DMS53 (cell line): Measurements from ENCODE around the gene FGFBP2.

Experiments used
- DNase-seq: peaks from one replicate; lab custom pipeline; 2025; lab: John Stamatoyannopoulos, UW

FGFBP2 gene

DNA sequence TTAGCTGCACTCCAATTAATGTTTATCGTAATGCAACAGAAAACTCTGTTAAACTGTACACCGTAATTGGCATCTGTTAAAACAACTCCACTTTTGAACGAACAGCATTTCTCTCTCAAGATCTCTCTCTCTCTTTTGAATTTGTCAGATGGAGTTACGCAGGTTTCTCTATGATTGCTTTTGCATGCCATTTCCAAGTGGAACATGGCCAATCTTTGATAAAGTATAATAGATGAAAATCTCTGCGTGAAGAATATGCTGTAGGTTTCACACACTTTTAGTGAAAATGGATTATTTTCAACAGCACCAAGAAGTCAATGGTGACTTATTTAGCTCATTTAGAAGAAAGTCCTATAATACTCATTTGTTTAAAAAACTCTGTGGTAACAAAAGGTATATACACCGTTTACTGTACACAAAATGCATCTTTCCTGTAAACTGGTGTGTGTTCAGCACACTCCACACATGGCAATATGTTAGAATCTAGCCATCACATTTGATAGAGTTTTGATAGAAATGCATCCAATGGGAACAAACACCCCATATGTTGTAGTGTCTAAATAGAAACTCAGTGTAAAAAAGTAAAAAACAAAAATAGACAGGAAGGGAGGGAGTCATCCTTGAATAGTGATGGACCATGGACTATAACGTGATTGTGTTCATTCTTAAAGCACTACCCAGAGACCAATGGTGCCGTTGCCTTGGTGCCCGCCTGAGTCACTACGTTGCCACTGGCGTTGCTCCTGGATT, 5.8 kb upstream of the FGFBP2 start:
- no peak for DNase-seq

DNA sequence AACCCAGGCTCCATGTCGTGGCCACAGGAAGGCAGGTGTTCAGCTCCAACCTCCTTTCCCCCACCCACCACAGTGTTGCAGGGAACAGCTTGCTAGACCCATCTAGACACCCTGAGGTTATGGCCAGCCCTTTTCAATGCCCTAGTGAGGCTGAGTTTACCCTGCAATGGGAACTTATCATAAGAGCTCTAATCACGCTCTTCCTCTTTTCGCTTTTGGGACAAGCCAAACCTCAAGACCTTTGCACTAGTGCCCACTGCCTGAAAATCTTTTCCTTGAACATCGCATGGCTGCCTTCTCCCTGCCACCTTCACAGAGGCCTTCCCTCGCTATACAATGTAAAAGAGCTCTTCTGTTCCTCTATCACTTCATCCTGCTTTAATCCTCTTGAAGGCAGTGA, 2.4 kb upstream of the FGFBP2 start:
- peak; percentile 62 for DNase-seq

DNA sequence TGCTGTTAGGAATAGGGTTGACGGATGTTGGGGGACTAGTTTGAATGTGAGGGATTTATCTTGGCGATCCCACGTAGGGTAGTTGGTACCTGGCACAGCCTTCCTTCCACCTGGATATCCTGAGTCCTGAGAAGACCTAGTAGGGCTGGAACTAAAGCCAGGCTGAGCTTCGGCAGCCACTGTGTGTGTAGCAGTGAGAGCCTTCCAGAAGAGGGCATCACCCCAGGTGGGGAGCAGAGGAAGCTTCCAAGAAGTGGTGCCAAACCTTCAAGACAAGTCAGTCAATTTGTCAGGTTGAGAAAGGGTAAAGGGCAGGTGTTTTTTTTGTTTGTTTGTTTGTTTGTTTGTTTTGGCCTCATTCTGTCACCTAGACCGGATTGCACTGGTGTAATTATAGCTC, 1.2 kb upstream of the FGFBP2 start:
- peak; percentile 55 for DNase-seq

DNA sequence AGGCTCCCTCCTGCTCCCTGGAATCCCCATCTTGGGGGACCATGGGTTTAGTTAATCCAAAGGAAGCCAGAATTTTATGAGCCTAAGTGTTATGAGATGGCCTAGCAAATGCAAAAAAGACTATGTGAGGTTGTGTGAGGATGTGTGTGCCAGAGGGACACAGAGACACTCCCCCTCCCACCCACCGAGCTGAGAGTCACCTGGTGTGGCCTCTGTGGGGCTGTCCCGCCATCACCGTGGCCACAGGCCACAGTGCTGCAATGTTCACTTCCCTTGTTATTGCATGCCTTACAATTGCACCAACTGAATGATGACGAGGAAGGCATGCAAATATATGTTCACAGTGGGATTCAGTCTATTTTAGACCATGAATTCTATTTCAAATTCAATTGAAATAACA, 601 bp upstream of the FGFBP2 start:
- DNase-seq = peak; percentile 30

DNA sequence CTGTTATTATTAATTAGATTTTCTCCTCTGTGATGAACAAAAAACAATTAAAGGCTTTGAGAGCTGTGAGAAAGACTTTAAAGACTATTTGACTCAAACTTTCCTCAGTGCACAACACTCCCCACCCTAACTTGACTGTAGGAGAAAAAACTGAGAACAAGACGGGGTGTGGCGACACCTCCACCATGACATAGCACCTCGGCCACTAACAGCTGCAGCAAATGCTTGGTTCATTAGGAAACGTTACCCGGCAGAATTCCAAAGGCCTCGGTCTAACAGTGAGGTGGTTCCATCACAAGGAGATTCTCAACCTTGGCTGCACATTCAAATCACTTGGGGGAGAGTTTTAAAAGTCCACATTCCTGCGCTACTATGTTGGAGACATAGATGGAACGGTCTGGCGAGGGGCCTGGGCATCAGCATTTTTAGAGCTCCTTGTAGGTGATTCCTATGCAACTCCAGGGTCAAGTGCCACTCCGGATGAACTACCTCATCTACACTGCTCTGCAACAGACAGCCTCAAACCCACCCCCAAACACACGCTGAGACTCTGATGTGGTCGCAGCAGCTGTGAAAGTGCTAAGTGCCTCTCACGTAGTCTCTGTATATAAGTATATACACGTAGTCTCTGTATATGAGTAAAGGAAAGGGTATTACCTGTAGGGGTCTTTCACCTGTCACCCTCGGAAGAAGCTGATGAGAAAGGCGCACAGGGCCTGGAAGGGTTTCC, 1.0 kb downstream of the FGFBP2 start:
- DNase-seq = no peak

DNA sequence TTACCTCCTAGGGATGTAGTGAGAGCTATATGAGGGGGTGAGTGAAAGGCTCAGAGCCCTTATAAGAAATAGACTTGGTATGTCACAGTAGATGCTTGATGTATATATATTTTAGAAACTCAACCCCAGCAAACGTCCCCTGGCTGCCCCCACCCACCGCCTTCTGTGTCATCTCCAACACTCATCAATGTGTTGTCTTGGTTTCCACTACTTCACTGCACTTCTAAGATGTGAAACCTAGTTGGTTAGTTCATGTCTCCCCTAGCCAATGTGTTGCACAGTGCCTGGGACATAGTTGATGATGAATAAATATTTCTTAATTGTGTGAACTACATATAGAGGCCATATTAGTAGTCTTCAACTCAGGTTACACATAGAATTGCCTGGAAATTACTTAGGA, 4.4 kb downstream of the FGFBP2 start:
- DNase-seq = no peak

DNA sequence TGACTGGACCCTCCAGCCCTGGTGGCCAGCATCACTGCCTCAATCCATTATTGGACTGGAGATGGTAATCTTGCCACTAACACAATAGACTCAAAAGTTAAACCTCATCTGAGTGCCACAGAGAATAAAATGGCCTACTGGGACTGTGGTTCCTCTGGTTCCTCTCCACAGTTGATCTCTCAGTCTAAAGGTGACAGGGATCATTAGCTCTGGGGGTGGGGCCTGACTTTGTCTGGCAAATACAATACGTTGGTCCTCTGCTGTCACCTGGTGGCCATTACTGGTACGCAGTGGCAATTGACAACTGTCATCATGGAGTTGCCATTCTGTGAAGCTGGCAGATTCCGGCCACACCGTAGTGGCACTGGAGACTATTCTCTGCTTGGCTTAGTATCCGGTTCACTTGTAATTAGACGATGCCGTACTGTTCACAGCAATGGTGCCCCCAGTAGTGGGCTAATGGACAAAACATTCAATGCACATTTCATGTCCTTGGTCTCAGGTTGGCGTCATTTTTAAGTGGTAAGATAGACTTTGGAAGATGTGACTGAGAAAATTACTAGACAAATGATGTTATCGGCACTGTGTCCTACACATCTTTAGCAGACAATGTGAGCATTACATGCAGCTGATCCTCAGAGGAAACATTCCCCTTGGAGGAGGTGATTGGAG, 6.7 kb downstream of the FGFBP2 start:
- peak; percentile 96 for DNase-seq

DNA sequence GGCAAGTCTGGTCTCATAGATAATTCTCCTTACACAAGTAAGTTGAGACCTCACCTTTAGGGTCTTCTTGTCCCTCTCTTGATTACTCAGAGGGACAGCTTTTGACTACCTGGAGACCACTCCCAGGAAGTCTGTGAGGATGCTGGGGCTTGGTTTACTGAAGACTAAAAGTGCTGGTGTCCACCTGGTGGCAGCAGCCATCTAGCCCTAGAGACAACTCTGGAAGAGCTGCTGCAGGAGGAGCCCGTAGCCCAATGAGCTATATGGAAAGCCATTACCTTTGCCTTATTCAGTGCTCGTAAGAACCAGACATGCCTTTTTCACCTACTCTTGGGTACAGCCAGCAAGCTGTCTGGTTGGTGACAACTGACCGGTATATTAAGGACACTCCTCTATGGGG, 7.3 kb downstream of the FGFBP2 start:
- peak; percentile 42 for DNase-seq

DNA sequence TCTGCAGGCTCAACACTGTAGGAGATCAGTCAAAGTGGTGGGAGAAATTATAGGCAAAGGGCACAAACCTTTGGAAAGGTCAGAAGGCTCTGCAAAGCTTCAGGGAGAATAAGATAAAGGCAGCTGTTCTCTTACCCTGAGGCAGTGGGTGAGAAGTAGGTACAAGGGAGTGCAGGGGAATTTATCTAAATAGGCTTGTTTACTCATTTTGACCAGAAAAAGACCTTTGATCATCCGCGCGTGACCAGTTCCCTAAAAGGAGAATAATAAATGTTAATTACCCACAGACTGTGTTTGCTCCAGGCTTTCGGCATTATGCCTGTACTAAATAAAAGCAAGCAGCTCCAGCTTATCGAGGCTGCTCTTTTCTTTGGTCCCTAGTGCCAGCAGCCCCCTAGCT, 9.3 kb downstream of the FGFBP2 start:
- no peak for DNase-seq

DNA sequence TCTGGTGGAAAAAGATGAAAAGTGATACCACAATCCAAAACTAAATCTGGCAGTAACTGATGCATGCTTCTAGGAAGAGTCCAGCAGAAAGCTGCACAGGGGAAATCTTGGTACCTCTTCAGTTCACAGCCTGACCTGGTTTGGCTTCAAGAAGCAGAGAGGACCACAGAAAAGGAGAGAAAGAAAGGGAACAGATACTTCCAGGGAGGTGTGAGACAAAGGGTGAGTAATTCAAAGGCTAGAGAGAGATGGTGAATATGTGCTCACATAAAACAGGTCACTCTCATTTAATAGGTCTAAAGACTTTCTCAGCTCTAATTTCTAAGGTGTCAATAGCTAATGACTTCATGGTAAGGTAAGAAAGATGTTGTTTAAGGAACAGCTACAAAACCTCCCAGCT, 11.2 kb downstream of the FGFBP2 start:
- DNase-seq = no peak

DNA sequence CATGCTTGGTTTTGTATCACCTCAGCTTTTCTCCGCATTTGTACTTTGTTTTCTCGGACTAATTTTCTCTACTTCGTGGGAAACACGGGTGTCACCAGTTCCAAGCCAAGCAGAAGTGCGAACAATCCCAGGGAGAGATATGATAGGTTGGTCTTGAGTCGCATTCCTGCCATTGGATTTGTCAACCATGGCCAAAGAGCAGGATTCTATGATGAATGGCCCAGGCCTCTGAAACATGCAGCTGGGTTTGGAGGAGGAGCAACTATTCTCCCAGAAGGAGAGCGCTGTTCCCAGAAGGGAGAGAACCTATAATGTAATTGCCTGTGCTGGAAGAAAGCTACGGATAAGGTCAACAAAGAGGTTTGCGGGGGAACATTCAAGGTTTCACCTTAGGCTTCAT, 14.1 kb downstream of the FGFBP2 start:
- no peak for DNase-seq

DNA sequence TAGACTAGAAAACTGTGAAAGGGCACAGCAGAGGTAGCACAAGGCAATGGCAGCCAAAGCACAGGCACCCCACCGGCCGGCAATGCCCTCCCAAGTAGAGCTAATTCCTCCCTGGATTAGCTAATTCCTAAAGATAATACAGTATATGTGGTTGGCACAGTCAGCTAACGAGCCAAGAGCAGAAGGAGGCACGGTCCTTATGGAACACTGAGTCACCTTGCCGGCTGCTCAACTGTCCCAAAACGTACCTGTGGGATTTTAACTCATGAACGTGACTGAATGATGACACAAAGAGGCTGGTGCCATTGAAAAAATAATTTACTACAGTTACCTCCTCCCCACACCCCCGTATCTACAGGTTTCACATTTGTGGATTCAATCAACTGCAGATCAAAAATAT, 15.3 kb downstream of the FGFBP2 start:
- DNase-seq = no peak

DNA sequence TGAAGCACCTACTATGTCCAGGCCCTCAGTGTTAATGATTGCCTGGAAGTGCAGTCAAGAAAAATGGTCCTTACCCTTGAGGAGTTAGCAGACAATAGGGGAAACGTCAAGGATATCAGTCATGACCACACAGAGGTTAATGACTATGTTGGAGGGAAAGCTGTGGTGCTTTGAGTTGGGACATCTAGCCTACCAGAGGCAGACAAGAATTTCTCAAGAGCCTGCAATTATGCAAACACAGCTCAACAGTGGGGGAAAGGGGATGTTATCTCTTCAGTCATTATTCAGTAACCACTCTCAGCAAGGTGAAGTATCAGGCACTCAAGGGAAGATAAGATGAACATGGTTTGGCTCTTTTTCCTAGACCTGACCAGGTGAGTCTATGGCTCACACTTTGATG, 17.5 kb downstream of the FGFBP2 start:
- DNase-seq = no peak

DNA sequence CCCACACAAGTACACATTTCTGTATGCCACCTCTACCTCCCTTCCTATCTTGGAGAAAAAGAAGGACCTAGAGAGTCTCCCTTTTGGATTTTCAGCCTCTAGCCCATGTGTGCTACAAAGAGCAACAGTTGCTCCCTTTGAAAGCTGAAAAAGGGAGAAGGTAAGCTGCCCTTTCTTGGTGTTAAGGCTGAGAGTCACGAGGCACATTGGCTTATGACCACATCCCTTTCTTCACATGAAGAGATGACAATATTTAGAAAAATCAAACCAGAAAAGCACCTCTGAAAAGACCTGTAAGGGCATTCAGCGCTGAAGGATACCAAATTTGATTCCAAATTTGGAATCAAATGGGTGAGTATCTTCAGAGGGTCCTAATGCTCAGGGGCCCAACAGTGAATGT, 18.1 kb downstream of the FGFBP2 start:
- DNase-seq = no peak

DNA sequence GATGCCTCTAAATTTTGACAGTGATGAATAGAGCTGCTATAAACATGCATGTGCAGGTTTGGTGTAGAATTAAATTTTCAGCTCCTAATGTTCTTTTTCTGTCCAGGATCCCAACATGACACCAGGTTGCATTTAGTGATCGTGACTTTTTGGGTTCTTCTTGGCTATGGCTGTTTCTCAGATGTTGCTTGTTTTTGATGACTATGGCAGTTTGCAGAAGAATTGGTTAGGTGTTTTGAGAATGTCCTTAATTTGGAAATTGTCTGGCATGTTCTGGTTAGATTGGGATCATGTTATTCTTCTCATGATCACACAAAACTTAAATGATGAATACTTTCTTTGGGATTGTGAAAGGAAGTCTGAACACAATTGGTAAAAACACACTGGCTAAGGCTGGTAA, 20.7 kb downstream of the FGFBP2 start:
- no peak for DNase-seq

DNA sequence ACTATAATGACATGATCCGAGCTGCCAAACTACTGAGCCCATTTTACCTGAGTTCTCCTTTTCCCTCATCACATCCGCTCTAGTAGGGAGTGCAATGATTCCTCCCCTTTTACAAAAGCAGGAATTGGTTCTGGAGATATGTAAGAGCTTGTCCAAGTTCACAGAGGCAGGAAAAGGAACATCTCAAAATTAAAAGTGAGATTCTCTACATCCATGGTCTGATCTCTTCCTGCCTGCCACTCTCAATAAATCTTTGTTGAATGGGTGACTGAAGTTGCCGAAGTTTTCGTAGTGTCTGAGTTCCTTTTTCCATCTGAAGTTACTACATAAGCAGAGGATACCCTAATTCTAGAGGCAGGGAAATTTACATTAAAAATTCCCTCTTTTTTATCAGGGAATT, 24.3 kb downstream of the FGFBP2 start, which contains the start of gene FGFBP1:
Gene FGFBP1, minus strand, starts transcription at position 101 of the 400 bp plus-strand sequence. CDS start 2,108 bp downstream, outside the sequence.
- no peak for DNase-seq

DNA sequence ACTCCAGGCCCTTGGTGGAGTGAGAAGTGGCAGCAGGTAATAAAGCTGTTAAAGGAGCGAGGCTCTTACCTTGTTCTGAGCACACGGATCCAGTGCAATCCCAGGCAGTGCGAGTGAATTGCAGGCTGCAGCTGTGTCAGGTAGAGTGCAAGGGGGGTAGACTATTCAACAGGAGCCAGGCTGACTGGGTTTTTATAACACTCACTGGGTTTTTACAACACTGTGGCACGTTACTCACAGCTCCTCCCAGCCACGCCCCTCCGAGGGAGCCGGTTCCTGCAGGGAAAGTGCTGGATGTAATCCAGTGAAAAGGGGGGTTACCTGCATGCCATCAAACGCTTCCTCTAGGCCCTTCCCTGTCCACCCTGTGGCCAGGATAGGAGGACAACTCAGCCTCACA, 24.8 kb downstream of the FGFBP2 start:
- peak; percentile 10 for DNase-seq

DNA sequence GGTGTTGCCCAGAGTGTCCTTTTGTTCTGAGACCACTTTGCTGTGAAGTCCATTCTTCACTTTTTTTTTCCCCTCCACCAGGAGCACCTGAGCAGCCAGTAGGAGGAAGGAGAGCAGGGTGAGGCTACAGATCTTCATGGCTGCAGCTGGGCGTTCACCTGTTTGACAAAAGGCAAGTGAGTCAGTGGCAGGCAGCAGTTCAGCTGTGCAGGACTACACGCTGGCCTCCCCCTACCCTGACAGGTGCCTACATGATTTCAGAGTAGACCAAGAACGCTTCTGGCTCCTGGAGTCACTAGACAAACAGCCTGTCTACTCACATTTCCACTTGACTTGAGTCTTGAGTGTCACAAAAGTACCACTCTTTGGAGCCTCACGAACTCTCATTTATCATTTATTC, 26.5 kb downstream of the FGFBP2 start:
- DNase-seq = peak; percentile 93

DNA sequence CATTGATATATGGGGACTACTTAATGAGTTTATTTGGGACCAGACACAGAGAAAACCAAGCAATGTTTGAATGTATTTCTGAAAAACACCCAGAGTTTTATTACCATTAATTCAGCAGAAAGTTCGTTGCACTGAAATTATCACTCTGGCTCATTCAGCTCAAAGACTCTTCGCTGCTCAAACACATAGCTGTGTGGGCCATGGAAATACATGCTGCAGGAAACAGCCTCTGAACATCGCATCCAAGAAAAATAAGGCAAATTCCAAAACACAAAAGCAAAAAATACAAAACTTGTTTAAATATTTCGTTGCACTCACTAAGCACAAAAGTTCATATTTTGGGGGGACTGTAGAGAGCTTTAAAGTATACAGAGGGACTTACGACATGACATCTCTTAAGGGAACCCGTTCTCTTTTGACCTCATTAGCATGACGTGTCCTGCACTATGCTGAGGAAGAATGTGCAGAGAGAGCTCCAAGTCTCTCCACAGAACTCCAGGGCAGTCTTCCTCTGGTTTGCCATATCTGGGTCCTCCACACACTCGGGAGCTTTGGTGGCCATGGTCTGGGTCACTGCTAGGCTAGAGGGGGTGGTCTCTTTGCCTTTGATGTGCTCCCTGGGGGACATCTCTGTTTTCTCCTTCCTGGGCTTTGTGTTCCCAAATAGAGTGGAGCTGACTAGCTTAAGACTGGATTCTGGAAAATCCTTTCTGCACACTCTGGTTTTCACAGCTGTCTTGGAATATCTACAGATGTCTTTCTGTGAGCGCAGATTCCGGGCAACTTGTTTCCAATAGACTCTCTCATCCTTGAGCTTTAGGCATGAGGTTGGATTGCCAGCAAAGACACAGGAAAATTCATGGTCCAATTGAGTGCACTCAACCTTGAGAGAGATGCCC, 27.2 kb downstream of the FGFBP2 start:
- no peak for DNase-seq

DNA sequence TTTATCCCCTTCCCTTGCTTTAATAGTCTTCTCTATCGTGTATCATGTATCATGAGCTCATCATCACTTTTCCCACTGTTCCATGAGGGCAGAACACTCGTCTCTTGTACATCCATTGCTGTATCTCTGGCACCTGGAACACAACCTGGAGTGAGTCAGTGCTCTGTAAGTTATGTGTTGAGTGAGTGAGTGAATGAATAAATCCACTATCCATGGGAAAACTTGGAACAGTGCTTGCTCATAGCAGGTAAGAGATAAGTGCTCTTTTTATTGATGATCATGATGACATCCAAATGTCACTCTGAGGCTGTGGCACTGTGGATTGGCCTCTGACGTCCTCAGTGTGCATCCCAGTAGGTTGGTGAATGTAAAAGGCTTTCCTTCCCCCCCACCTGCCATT, 28.7 kb downstream of the FGFBP2 start:
- no peak for DNase-seq

DNA sequence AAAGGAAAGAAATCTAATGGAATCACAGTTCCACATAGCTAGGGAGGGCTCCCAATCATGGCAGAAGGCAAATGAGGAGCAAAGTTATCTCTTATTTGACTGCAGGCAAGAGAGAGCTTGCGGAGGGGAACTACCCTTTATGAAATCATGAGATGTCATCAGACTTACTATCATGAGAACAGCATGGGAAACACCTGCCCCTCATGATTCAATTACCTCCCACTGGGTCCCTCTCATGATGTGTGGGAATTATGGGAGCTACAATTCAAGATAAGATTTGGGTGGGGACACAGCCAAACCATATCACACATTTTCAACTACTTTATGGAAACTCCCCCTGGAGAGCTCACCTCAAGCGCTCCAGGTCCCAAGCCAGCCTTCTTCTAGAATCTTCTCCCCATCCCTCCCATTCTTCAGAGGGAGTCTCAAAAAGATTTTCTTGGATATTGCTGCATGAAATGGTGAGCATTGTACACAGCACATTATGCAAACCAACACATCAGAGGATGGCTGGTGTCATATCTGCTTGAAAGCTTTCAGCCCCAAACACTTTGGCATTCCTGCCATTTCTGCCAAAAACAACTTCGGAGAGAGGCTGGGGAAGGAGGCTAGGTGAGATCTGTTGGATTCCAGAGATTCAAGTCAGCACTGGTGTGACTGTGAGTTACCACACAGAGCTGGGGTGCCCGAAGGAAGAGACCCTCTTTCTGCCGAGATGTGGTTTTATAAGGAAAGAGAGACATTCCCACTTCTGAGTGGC, 31.3 kb downstream of the FGFBP2 start:
- no peak for DNase-seq
